ENCODE data around the gene MORN1. TPM values are rescaled to one million over a fixed set of nuclear protein-coding genes. Genes with fewer than 3 reads are reported as not detected.
A peak's percentile ranks its signal among the peaks of the same experiment; 100 is the strongest.

The MORN1 gene
- total RNA-seq, 1 donor from 2014 or later, result 18.4 TPM

GRCh38 chr1:2413495-2414296 is 22.3 kb upstream of the MORN1 start:
- Histone ChIP-seq H3K27me3 (peaks cover 6% of the 10 kb centered on the region), H3K4me1 (peaks cover 12 to 26% of the 10 kb centered on the region in 2 donors), H3K36me3 (peaks cover 6 to 9% of the 10 kb centered on the region in 2 donors), H3K27ac (peak overlapping the region in 1 of 2 donors; percentile 79), H3K4me3 (peak overlapping the region; percentile 87 to 98), H3K9me3 (no peaks in the 10 kb centered on the region)
- intact Hi-C loops (cut with DNase I), result loop anchor here (2.0 to 10.0 kb wide), 5 partner anchors 229 to 1487 kb away; partner anchors contain the start of gene C1orf174
- no peak for DNase-seq (ENCODE audit: low spot score in 2 of 2)
- TF ChIP-seq CTCF (IDR thresholded peaks at IDR 0.05), result no peak

GRCh38 chr1:2412773-2413494 is 21.6 kb upstream of the MORN1 start:
- H3K27ac ChIP-seq, result peak overlapping the region; percentile 79
- peaks cover 6% of the 10 kb centered on the region for H3K27me3 ChIP-seq
- TF ChIP-seq CTCF (IDR thresholded peaks at IDR 0.05), result no peak
- H3K36me3 ChIP-seq, result peaks cover 10 to 16% of the 10 kb centered on the region in 2 donors
- H3K9me3 ChIP-seq, result no peaks in the 10 kb centered on the region
- intact Hi-C loops (cut with DNase I), result loop anchor here (1.0 to 10.0 kb wide), 8 partner anchors 22 to 1488 kb away; partner anchors contain the start of genes C1orf174, MORN1, PRXL2B and RER1
- no peak for DNase-seq (ENCODE audit: low spot score in 2 of 2)
- peak overlapping the region; percentile 87 to 98 for H3K4me3 ChIP-seq
- H3K4me1 ChIP-seq, result peaks cover 12 to 26% of the 10 kb centered on the region in 2 donors

GRCh38 chr1:2412395-2412772 is 21.0 kb upstream of the MORN1 start, which contains the start of gene PEX10:
PEX10 (minus strand) TSS chr1:2412564; CDS start chr1:2412502, 62 bp downstream.
- no peak for TF ChIP-seq CTCF (IDR thresholded peaks at IDR 0.05)
- DNase-seq (ENCODE audit: low spot score in 2 of 2), result peak; percentile 90 to 98
- intact Hi-C loops (cut with DNase I), result loop anchor here (1.0 to 10.0 kb wide), 8 partner anchors 21 to 1488 kb away; partner anchors contain the start of genes C1orf174, MORN1, PRXL2B and RER1
- Histone ChIP-seq H3K27me3 (peaks cover 6% of the 10 kb centered on the region), H3K27ac (peak within 1 kb of the TSS; percentile 79), H3K36me3 (peaks cover 10 to 22% of the 10 kb centered on the region in 2 donors), H3K4me3 (peak within 1 kb of the TSS; percentile 87 to 98), H3K4me1 (peaks cover 12 to 26% of the 10 kb centered on the region in 2 donors), H3K9me3 (no peaks in the 10 kb centered on the region)

GRCh38 chr1:2411801-2412394 is 20.5 kb upstream of the MORN1 start:
- peak overlapping the region; percentile 79 for H3K27ac ChIP-seq
- H3K4me1 ChIP-seq, result peaks cover 12 to 26% of the 10 kb centered on the region in 2 donors
- intact Hi-C loops (cut with DNase I), result loop anchor here (1.0 to 10.0 kb wide), 8 partner anchors 21 to 1489 kb away; partner anchors contain the start of genes C1orf174, MORN1, PRXL2B and RER1

More at GRCh38 chr1:2411801-2412394, 20.5 kb upstream of the MORN1 start:
- TF ChIP-seq CTCF (IDR thresholded peaks at IDR 0.05), result no peak
- peaks cover 5% of the 10 kb centered on the region for H3K27me3 ChIP-seq
- peaks cover 10 to 25% of the 10 kb centered on the region in 2 donors for H3K36me3 ChIP-seq
- H3K4me3 ChIP-seq, result peak overlapping the region; percentile 87 to 98
- H3K9me3 ChIP-seq, result no peaks in the 10 kb centered on the region
- no peak for DNase-seq (ENCODE audit: low spot score in 2 of 2)
